Peyer's patch (tissue), 4 donors: ENCODE results near the gene STAT5B.

Experiments
- CTCF ChIP-seq, 6 experiments: fragments of 450-650 bp in 4 of 6; fragments of 200-600 bp in 2 of 6; sonication (generic) in 1 of 6; IDR thresholded peaks; one replicate each; pipeline ENCODE4 v1.5.1; 2017 to 2019; ENCODE audit warnings: antibody characterized with exemption in 6 of 6, mild to moderate bottlenecking in 3 of 6, moderate library complexity in 1 of 6
- POLR2A ChIP-seq, 2 donors: fragments of 450-650 bp; IDR thresholded peaks; one replicate each; pipeline ENCODE4 v1.5.1; 2017; ENCODE audit warnings: antibody characterized with exemption in 2 of 2, mild to moderate bottlenecking in 2 of 2, moderate library complexity in 2 of 2

GRCh38 chr17:42271779-42272035 is 4.5 kb downstream of the STAT5B start:
- TF ChIP-seq CTCF (IDR thresholded peaks at IDR 0.05) (no peak), POLR2A (IDR thresholded peaks at IDR 0.05) (no peak)
